HL-60 (cell line): Measurements from ENCODE around the gene NELFE.

Source experiments
- POLR2AphosphoS5 ChIP-seq: IDR thresholded peaks from 2 replicates; pipeline ENCODE4 v1.6.1; 2012; ENCODE audit warnings: low read depth
- TF ChIP-seq, protein P1 (sequence below): IDR thresholded peaks from one replicate; pipeline ENCODE4 v1.5.1; 2011; ENCODE audit warnings: low read length, control low read depth, inconsistent platforms; ENCODE audit not compliant: insufficient read depth

DNA sequence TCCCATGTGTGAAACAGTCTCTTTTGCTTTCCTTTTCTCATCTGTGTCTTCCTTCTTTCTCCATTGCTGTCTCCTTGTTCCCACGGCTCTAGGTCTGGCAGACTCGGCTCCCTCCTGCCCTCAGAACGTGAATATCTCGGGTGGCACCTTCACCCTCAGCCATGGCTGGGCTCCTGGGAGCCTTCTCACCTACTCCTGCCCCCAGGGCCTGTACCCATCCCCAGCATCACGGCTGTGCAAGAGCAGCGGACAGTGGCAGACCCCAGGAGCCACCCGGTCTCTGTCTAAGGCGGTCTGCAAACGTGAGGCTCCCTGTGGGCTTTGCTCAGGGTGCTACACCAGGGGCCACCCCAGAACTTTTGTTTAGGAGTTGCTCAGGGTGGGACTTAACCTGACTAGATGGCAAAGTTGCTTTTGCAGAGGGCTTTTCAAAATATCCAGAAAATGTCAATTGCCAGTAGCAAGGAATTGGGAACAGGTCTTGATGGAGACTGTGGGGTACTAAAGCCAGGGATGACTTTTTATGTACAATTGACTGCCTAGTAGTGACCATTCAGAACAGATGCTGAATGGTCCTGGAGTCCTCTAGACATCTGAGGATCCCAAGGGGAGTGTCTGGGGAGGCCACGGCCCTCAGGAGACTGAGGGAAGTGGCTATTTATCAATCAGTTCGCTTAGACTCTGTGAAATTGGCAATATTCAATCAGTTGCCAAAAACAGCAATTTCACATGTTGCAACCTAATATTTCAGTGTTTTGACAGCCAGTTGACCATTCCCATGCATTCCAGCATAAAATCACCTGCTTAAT, 30.7 kb downstream of the NELFE start:
- TF ChIP-seq, protein P1, sequence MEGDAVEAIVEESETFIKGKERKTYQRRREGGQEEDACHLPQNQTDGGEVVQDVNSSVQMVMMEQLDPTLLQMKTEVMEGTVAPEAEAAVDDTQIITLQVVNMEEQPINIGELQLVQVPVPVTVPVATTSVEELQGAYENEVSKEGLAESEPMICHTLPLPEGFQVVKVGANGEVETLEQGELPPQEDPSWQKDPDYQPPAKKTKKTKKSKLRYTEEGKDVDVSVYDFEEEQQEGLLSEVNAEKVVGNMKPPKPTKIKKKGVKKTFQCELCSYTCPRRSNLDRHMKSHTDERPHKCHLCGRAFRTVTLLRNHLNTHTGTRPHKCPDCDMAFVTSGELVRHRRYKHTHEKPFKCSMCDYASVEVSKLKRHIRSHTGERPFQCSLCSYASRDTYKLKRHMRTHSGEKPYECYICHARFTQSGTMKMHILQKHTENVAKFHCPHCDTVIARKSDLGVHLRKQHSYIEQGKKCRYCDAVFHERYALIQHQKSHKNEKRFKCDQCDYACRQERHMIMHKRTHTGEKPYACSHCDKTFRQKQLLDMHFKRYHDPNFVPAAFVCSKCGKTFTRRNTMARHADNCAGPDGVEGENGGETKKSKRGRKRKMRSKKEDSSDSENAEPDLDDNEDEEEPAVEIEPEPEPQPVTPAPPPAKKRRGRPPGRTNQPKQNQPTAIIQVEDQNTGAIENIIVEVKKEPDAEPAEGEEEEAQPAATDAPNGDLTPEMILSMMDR = no peak
- TF ChIP-seq POLR2AphosphoS5 = no peak
